Pons (tissue), 1 donor: ENCODE data around the gene PHLDB2.

Source experiments
- DNase-seq: peaks from one replicate; pipeline ENCODE4 v3.0.0-alpha.2; 2016; ENCODE audit warnings: low spot score

Gene PHLDB2

GRCh38 chr3:111965484-111965883 is 106.4 kb downstream of the PHLDB2 start:
- DNase-seq, result no peak

GRCh38 chr3:111967068-111967467 is 108.0 kb downstream of the PHLDB2 start:
- DNase-seq, result no peak

DNA sequence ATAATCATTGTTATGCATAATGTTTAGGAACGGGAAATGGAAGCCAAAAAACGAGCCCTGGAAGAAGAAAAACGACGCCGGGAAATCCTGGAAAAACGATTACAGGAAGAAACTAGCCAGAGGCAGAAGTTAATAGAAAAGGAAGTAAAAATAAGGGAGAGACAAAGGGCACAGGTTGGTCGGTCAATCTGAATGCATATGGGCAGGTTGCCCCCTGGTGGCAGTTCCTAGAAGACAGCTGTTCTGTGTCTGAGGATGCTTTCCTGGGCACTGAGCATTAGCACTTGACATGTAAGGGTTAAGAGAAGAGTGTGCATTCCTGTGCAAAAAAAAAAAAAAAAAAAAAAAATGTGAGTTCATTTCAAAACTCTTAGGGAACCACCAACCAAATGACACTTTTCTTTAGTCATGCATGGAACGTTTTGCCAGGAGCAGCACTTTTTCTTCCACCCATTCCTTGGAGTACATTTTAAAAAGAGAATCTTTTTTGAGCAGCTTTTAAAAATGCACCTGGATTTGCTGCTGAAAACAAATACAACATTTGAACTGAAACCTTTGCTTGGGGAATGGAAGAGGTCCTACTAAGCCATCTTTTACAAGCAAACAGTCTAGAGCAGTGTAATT is 108.7 kb downstream of the PHLDB2 start:
- peak; percentile 87 for DNase-seq

GRCh38 chr3:111968319-111969054 is 109.4 kb downstream of the PHLDB2 start:
- no peak for DNase-seq

DNA sequence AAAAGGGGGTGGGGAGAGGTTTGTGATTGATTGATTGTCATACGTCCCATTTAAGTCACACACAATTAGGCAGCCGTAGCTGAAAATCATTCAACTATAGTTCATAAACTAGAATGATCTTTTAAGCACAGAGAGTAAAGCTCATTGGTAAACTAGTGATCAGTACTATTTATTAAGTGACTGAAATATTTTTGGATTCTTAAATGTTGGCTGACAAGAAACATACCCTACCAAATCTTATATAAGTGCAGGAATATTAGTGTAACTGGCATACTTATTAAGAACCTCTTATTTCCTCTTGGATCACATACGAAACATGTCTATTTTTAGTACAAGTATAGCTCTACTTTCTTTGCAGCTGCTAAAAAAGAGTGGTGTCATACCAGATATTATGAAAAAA is 111.3 kb downstream of the PHLDB2 start:
- DNase-seq, result no peak

- DNase-seq, result no peak
Observed at GRCh38 chr3:111971533-111972130, 112.6 kb downstream of the PHLDB2 start.

DNA sequence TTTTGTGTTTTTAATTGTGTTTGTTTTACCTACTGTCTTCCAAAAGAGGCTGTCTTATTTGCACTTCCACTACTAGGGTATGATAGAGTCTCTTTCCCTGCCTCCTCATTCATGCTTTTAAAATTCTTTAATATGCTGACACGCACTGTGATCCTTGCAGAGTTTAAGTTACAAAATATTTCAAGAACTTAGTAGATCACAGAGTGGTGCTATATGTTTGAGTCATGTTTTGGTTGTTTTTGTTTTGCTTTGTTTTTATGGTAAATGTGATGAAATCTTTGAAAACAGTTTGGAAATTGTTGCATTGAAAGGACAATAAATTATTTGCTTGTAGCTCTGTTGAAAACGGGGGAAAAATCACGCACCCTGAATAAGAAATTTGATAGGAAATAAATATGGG is 113.8 kb downstream of the PHLDB2 start:
- no peak for DNase-seq

GRCh38 chr3:111975131-111975530 is 116.1 kb downstream of the PHLDB2 start:
- DNase-seq, result no peak

DNA sequence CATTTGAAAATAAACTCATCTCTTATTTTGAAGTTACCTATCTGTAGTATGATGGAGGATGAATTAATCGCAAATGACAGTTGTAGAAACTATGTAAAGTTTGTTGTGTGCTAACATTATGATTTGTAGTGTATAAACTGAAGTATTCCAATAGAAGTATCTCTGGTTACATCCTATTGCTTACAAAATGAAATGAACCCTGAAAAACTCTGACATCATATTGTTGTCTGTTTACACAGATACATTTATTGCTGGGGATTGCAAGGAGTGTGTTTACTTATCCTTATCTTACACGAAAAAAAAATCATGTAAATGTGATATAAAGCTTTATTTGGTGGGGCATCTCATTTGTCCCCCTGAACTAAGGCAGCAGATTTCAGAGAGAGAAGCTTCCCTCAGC is 117.2 kb downstream of the PHLDB2 start:
- no peak for DNase-seq

- DNase-seq, result peak; percentile 99
Observed at GRCh38 chr3:111978583-111979433, 119.7 kb downstream of the PHLDB2 start, which contains the start of gene ABHD10. Gene ABHD10, plus strand, starts transcription at chr3:111979026. Its CDS starts 36 bp downstream, at chr3:111979062.

GRCh38 chr3:111979434-111980038 is 120.5 kb downstream of the PHLDB2 start:
- peak; percentile 71 for DNase-seq

GRCh38 chr3:111980716-111981456 is 121.8 kb downstream of the PHLDB2 start:
- no peak for DNase-seq

- no peak for DNase-seq
Observed at GRCh38 chr3:111981457-111981763, 122.3 kb downstream of the PHLDB2 start.

DNA sequence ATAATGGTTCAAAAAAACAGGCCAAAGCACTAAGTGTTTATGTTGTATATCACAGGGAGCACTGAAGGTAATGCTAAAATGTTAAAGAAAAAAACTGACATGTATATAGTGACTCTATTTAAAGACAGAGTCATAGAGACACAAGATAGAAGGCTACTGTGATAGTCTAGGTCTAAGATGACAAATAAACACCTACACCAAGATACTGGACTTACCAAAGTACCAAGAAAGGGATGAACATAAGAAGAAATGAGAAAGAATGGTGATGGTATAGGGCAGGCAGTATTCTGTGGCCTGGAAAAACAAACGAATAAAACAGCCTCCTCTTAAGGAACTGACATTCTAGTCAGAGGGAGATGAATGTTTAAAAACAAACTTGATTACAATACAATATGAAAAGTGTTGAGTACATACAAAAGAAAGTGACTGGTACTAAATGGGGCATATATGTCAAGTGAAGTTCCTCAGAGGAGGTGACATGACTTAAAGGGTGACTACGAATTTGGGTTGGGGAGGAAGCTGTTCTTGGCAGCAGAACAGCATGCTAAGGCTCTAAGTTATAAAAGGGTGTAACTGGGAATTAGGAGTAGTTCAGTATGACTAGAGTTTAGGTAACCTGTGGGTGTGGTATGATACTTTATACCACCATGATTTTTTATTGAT is 125.7 kb downstream of the PHLDB2 start:
- no peak for DNase-seq

GRCh38 chr3:111986800-111987199 is 127.7 kb downstream of the PHLDB2 start:
- DNase-seq, result no peak

DNA sequence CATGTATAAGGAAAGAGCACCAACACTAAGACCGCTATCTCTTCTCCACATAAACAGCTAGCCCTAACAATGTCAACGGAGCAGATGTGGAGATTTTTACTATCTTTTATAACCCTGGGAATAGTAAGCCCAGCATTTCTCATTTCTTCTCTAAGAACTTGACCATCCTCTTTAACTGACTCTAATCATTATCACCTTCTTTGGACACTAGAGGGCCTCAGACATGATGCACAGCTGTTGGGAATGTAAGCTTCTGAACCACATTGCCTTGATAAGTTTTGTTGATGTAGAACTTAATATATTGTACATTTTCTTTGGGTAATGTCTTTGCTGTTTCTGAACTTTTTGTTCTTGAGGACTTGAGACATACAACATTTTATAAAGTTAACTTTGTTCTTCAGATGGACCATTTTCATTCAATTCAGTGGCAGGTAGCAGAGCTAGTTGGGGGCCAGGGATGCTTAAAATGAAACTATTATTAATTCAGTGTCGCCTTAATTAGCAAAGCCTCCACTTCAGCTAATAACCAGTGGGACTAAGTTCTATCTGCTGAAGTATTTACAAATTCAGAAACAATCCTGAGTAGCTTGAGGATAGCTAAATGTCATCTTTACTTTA is 130.1 kb downstream of the PHLDB2 start:
- DNase-seq, result peak; percentile 90

DNA sequence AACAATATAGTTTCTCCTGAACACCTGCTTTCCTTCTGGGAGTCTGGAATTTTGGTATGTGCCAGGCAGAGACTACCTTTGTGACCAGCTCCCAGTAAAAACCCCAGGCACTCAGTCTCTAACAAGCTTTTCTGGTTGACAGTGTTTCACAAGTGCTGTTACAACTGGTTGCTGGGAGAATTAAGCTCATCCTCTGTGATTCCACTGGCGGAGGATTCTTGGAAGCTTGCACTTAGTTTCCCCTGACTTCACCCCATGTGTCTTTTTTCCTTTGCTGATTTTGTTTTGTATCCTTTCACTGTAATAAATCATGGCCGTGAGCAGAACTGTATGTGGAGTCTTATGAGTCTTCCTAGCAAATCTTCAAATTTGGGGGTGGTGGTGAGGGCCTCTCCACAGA is 134.0 kb downstream of the PHLDB2 start:
- no peak for DNase-seq

DNA sequence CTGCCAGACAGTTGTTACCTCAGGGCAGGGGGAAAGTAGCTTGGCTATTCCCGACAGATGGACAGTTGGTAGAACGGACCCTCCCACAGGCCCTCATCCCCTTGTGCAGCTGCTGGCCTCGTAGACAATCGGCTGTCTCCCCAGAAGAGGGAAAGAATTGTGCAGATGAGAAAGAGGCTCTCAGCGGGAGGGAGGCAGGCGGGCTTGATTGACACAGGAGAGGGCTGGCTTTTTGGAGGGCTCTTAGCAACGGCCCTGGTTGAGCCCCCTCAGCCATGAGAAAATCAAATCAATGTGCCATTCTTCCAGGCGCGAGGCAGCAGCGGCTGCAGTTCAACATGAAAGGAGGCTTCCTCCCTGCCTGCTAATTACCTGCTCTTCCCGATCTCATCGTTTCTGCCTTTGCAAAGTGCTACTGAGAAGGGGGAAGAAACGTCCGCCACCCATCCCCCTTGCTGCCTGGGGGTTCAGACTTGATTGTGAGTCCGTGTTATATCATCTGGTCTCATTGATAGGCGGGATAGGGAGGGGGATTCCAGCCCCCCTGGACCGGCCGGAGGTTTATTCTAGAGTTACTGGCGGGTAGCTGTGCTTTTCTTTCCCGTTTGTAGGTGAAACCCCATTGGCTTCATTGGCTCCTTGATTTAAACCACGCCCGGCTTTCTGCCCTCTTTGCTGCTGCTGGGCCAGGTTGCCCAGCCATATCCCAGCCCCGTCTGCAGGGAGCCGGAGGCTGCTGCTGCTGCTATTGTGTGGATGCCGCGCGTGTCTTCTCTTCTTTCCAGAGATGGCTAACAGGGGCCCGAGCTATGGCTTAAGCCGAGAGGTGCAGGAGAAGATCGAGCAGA is 139.8 kb downstream of the PHLDB2 start, which contains the start of gene TAGLN3:
TSS of gene TAGLN3 (plus strand) at position 287 of the 848 bp plus-strand sequence. CDS start at position 788, 501 bp downstream.
- peak; percentile 52 for DNase-seq
